ENCODE measurements around the gene CEP83. TPM values are rescaled to one million over a fixed set of nuclear protein-coding genes. Genes with fewer than 3 reads are reported as not detected.

Gene CEP83
- total RNA-seq, 4 donors from 2014 or later = 7.9 to 25.9 (median 11.4) TPM

DNA sequence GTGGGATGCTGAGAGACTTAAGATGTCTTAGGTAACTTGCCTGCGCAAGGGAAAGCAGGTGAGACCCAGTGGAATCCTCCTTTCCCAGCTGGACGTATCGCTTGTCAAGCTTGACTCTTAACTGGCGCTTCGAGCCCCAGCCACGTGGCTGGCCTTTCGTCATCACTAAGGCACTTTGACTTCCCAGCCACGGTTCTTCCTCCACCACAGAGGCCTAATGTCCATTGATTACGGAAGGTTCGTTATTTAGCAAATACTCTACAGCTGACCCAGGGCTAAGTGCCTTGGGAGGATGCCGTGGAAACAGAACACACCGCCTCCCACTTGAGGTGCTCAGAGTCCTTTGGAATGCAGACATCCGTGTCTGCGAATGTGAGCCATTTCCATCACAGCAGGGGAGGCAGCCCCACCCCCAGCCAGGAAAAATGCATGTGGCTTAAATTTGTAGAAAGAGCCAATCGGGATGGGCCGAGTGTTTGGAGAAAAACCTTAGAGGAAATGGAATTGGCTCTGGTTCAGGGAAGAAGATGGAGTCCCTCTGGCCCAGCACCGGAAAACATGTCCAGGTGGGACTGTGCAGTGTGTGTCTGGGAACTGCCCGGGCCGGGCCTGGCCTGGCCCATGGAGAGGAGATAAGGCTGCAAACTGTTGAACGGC lies 195.6 kb downstream of the CEP83 start:
- TF ChIP-seq, protein P1, sequence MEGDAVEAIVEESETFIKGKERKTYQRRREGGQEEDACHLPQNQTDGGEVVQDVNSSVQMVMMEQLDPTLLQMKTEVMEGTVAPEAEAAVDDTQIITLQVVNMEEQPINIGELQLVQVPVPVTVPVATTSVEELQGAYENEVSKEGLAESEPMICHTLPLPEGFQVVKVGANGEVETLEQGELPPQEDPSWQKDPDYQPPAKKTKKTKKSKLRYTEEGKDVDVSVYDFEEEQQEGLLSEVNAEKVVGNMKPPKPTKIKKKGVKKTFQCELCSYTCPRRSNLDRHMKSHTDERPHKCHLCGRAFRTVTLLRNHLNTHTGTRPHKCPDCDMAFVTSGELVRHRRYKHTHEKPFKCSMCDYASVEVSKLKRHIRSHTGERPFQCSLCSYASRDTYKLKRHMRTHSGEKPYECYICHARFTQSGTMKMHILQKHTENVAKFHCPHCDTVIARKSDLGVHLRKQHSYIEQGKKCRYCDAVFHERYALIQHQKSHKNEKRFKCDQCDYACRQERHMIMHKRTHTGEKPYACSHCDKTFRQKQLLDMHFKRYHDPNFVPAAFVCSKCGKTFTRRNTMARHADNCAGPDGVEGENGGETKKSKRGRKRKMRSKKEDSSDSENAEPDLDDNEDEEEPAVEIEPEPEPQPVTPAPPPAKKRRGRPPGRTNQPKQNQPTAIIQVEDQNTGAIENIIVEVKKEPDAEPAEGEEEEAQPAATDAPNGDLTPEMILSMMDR (IDR thresholded peaks at IDR 0.05) = no peak
- no peak for TF ChIP-seq POLR2A (IDR thresholded peaks at IDR 0.05)
- peaks cover 3 to 70% (median 15%) of the 10 kb centered on the region in 3 donors for H3K4me1 ChIP-seq
- DNase-seq = no peak

DNA sequence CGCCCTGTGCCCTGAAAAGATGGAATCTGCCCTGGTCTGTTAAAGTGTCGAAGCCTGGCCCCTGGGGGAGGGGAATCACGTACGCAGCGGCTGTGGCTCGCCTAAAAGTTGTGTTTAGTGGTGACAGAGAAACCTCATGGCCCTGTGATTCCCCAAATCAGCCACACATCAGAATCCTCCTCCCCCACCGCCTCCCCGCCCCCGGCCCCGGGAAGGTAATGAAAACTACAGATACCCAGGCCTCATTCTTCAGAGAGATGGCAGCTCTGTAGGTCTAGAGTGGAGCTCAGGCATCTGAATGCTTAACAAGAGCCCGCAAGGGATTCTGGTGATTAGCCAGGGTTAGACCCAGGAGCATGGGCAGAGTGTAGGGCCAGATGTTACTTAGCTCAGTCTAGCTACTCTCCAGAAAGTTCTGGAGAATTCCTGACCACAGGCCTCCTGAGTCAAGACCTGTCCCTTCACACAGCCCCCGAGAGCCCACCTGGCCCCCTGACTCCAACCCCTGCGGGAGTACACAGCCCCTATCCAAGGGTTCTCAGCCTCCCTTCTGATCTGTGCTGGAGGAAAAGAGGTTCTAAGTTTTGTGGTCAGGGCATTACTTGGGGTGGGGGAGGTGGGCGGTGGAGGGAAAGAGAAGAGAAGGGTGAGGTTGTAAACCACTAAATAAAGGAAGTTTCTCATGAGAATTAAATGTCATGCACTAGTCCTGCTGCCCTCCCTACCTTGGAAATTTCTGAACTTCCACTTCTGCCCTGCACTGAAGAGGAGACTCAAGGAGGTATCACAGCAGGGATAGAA lies 196.5 kb downstream of the CEP83 start:
- peaks cover 3 to 64% (median 15%) of the 10 kb centered on the region in 3 donors for H3K4me1 ChIP-seq
- WGBS, 2 donors = 41 to 86% methylated on average over 3 to 9 of the region's 14 CpGs

More for the DNA sequence above, 195.6 kb downstream of the CEP83 start:
- no peaks in the 10 kb centered on the region for H3K27me3 ChIP-seq
- no peaks in the 10 kb centered on the region for H3K9me3 ChIP-seq
- H3K4me3 ChIP-seq = no peak overlapping the region
- WGBS, 2 donors = 70 to 77% methylated on average over 17 to 18 of the region's 20 CpGs
- peak overlapping the region in 2 of 4 donors; percentile 83 to 89 for H3K27ac ChIP-seq
- intact Hi-C loops (cut with DNase I) = no loop called here
- no peaks in the 10 kb centered on the region for H3K36me3 ChIP-seq

DNA sequence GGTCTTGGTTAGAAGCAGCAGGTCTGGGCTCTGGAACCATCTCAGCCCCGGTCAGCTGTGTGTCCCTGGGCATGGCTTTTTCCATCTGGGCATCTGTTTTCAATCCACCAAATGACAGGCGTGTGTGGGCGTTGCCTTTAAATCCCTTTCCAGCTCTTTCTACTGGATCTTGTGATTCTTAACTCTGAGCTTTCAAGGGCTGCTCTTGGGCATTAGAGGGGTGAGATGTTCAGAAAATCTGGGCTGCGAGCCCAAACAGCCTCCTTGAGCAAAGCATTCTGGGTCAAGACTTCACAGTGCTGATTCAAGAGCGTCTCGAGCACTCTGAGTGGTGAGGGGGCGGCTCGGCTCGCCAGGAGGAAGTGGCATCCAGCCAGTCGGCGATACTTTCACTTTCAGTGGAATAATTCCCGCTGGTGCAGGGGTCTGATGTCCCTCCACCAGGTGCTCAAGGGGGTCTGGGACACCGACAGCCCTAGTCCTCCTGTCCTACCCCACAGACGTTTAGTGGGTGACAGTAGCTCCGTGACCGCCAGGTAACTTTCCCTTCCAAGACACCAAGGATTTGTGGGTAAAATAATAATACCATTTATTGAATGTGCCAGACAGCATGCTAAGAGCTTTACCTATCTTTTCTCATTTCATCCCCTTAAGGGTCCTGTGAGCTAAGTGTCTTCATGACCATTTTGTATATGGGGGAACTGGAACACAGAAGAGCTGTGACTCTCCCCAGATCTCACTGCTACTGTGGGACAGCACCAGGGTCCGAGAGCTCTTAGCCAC lies 197.2 kb downstream of the CEP83 start:
- Histone ChIP-seq H3K9me3 (no peaks in the 10 kb centered on the region), H3K4me3 (peak overlapping the region; percentile 48 to 67 (median 53)), H3K4me1 (peaks cover 3 to 56% (median 12%) of the 10 kb centered on the region in 3 donors), H3K27ac (peak overlapping the region; percentile 59 to 89 (median 83)), H3K27me3 (no peaks in the 10 kb centered on the region), H3K36me3 (no peaks in the 10 kb centered on the region)
- TF ChIP-seq, protein P1 (IDR thresholded peaks at IDR 0.05) = no peak
- no peak for TF ChIP-seq POLR2A (IDR thresholded peaks at IDR 0.05)
- intact Hi-C loops (cut with DNase I) = no loop called here
- WGBS, 2 donors = 11 to 13% methylated on average over 7 to 11 of the region's 17 CpGs
- peak; percentile 56 for DNase-seq

More for the DNA sequence above, 196.5 kb downstream of the CEP83 start:
- Histone ChIP-seq H3K9me3 (no peaks in the 10 kb centered on the region), H3K4me3 (peak overlapping the region; percentile 48 to 67 (median 53)), H3K27me3 (no peaks in the 10 kb centered on the region), H3K27ac (peak overlapping the region; percentile 59 to 89 (median 83)), H3K36me3 (no peaks in the 10 kb centered on the region)
- no peak for TF ChIP-seq POLR2A (IDR thresholded peaks at IDR 0.05)
- TF ChIP-seq, protein P1 (IDR thresholded peaks at IDR 0.05) = no peak
- intact Hi-C loops (cut with DNase I) = no loop called here
- DNase-seq = no peak

DNA sequence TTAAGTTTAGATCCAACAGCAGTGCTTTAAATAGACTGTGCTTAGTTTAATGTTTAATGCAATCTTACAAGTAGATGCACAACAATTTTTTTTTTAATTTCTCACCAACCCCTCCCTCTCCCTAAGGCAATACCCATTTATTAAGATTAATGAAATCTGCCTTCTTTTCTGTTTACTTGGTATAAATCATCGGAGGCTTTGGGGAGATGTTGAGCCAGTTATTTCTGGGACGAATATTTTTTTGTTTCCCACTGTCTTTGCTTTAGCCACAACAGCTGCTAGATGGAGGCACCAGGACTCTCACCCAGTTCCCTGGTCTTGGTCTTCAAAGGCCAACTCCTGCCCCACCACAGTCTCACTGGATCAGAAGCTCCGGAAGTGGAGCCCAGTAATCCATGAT lies 197.9 kb downstream of the CEP83 start:
- no peak for DNase-seq
- Histone ChIP-seq H3K27me3 (no peaks in the 10 kb centered on the region), H3K36me3 (no peaks in the 10 kb centered on the region), H3K4me1 (peaks cover under 1 to 50% (median 12%) of the 10 kb centered on the region in 3 donors), H3K4me3 (peak overlapping the region; percentile 48 to 67 (median 53)), H3K9me3 (no peaks in the 10 kb centered on the region), H3K27ac (peak overlapping the region; percentile 59 to 89 (median 83))
- TF ChIP-seq, protein P1 (IDR thresholded peaks at IDR 0.05) = no peak
- no peak for TF ChIP-seq POLR2A (IDR thresholded peaks at IDR 0.05)
- 19 to 25% methylated on average over 3 of the region's 3 CpGs for WGBS, 2 donors
- intact Hi-C loops (cut with DNase I) = no loop called here
